Effector memory CD4-positive, alpha-beta T cell (primary cell): ENCODE results near the gene ST8SIA4.

Experiments used
- DNase-seq, 3 donors: peaks; one replicate each; pipeline ENCODE4 v3.0.0-alpha.2; 2020
- H3K27ac ChIP-seq: 2 replicates; pipeline ENCODE4 v1.7.0; 2013; ENCODE audit warnings: mild to moderate bottlenecking, low read length, moderate library complexity; ENCODE audit not compliant: insufficient read depth, poor library complexity, severe bottlenecking
- H3K27me3 ChIP-seq: replicated peaks from 2 replicates; pipeline ENCODE4 v1.7.0; 2013; ENCODE audit warnings: mild to moderate bottlenecking, low read length; ENCODE audit not compliant: insufficient read depth, control insufficient read depth, poor library complexity, severe bottlenecking
- H3K36me3 ChIP-seq: 2 replicates; pipeline ENCODE4 v1.7.0; 2013; ENCODE audit warnings: mild to moderate bottlenecking, low read length, moderate library complexity; ENCODE audit not compliant: control insufficient read depth, insufficient read depth
- H3K4me1 ChIP-seq: 2 replicates; pipeline ENCODE4 v1.7.0; 2013; ENCODE audit warnings: low read length, mild to moderate bottlenecking; ENCODE audit not compliant: control insufficient read depth, insufficient read depth, poor library complexity, severe bottlenecking
- H3K4me3 ChIP-seq: 2 replicates; pipeline ENCODE4 v1.7.0; 2013; ENCODE audit warnings: low read length, low read depth, mild to moderate bottlenecking; ENCODE audit not compliant: insufficient read depth, poor library complexity, severe bottlenecking
- H3K9me3 ChIP-seq: 2 replicates; pipeline ENCODE4 v1.7.0; 2013; ENCODE audit warnings: mild to moderate bottlenecking, low read length, moderate library complexity; ENCODE audit not compliant: control insufficient read depth

Gene ST8SIA4

DNA sequence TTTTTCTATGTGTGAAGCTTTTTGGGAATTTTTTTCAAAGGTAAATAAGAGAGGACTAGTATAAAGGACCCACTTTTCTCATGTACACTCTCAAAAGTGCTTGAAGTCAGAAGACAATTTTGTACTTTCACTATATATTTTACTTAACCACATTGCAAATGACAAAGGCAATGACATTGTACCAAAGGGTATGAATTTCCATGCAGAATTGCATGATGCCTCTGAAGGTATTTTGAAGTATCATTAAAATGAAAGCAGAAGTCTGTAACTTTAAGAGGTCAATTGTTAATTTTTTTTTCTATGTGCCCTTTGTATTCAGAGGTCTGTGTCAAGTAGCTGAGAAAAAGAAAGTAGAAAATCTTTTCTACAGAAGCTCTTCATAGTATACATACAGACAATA lies 84.7 kb downstream of the ST8SIA4 start:
- Histone ChIP-seq H3K4me1 (no peaks in the 10 kb centered on the region), H3K4me3 (no peak overlapping the region), H3K27me3 (no peaks in the 10 kb centered on the region), H3K36me3 (no peaks in the 10 kb centered on the region), H3K27ac (no peak overlapping the region), H3K9me3 (no peaks in the 10 kb centered on the region)
- no peak for DNase-seq

GRCh38 chr5:100803397-100803796 lies 99.7 kb downstream of the ST8SIA4 start:
- H3K27me3 ChIP-seq, result no peaks in the 10 kb centered on the region
- DNase-seq, result no peak
- H3K4me1 ChIP-seq, result no peaks in the 10 kb centered on the region
- H3K4me3 ChIP-seq, result no peak overlapping the region
- H3K9me3 ChIP-seq, result no peaks in the 10 kb centered on the region
- H3K27ac ChIP-seq, result no peak overlapping the region
- H3K36me3 ChIP-seq, result no peaks in the 10 kb centered on the region

- H3K4me3 ChIP-seq, result no peak overlapping the region
- no peak for DNase-seq
- no peak overlapping the region for H3K27ac ChIP-seq
- no peaks in the 10 kb centered on the region for H3K4me1 ChIP-seq
- no peaks in the 10 kb centered on the region for H3K36me3 ChIP-seq
- no peaks in the 10 kb centered on the region for H3K27me3 ChIP-seq
- H3K9me3 ChIP-seq, result no peaks in the 10 kb centered on the region
Measured at GRCh38 chr5:100802208-100802607, 100.9 kb downstream of the ST8SIA4 start.

DNA sequence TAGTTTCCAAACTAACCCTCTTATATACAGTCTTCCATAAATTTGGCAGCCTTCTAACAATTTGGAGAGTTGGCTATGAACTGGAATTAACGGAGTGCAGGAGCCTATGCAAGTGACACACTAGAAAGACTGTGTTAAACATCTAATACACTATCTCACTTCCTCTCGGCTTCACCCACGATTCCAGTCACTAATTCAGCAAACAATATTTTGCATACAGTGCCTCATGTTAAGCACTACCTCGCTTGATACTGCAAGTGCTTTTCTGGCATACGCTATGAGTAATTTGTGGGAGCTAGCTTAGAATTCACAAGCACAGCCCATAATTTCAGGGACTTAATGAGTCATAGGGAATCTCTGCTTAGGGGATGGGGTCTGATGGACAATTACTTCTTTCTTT lies 102.5 kb downstream of the ST8SIA4 start:
- no peak overlapping the region for H3K27ac ChIP-seq
- no peaks in the 10 kb centered on the region for H3K36me3 ChIP-seq
- H3K9me3 ChIP-seq, result no peaks in the 10 kb centered on the region
- no peaks in the 10 kb centered on the region for H3K4me1 ChIP-seq
- no peak overlapping the region for H3K4me3 ChIP-seq
- H3K27me3 ChIP-seq, result no peaks in the 10 kb centered on the region
- no peak for DNase-seq

DNA sequence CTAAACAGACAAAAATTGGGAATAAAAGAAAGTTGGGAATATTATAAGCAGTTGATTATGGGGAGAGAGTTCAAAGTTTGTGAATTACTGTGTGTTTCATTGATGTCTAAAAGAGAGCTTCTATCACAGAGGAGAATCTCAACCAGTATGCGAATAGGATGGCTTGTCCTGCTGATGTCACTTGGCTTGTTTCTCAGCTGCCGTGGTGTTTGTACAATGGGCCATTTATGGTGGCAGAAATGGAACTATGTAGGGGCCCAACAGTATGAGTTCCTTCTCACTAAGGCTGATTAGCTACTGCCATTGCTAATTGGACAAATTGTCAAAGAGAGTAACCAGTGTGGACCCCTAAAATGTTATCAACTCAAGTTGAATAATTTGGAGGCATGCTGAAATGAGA lies 103.9 kb downstream of the ST8SIA4 start:
- Histone ChIP-seq H3K4me3 (no peak overlapping the region), H3K4me1 (no peaks in the 10 kb centered on the region), H3K27ac (no peak overlapping the region), H3K27me3 (no peaks in the 10 kb centered on the region), H3K36me3 (no peaks in the 10 kb centered on the region), H3K9me3 (no peaks in the 10 kb centered on the region)
- DNase-seq, result no peak

- no peak overlapping the region for H3K27ac ChIP-seq
Measured at GRCh38 chr5:100797861-100798260, 105.2 kb downstream of the ST8SIA4 start.

DNA sequence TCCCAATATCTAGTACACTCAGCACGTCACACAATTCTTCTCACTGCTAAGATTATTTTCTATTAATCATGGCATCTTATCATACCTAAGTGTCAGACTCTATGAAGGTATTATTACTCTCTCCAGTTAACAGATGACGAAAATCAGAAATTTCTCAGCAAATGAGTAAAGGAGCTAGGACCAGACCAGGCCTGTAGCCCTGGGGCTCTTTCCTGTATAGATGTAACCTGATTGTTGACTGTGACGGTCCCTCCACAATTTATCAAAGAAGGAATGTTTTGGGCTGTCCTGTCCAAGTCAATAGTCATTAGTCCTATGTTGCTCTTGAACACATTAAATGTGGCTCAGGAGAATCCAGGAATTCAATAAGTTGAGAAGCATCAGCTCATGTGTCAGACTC lies 106.2 kb downstream of the ST8SIA4 start:
- no peak overlapping the region for H3K4me3 ChIP-seq
- DNase-seq, result no peak
- no peaks in the 10 kb centered on the region for H3K36me3 ChIP-seq
- H3K9me3 ChIP-seq, result no peaks in the 10 kb centered on the region
- H3K27me3 ChIP-seq, result no peaks in the 10 kb centered on the region
- no peaks in the 10 kb centered on the region for H3K4me1 ChIP-seq
- H3K27ac ChIP-seq, result no peak overlapping the region

More at GRCh38 chr5:100797861-100798260, 105.2 kb downstream of the ST8SIA4 start:
- no peak for DNase-seq
- Histone ChIP-seq H3K36me3 (no peaks in the 10 kb centered on the region), H3K4me1 (no peaks in the 10 kb centered on the region), H3K9me3 (no peaks in the 10 kb centered on the region), H3K27me3 (no peaks in the 10 kb centered on the region), H3K4me3 (no peak overlapping the region)

DNA sequence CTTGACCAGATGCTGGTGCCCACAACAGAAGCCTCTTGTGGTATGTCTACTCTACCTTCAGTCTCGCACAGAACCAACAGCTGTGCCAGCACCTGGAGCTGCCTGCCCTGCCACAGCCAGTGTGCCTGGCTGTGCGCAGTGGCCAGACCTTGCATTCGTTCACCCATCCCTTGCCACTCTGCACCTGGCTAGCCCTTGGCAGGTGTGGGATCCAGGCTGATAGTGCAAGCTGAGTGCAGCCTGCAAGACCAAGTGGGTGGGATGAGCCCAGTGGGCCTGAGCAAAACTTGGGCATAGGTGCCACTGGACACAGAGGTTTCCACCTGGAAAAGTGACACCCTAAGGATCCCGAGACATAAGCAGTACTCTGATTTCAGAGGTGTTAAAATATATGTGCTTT lies 108.2 kb downstream of the ST8SIA4 start:
- DNase-seq, result no peak
- Histone ChIP-seq H3K27me3 (no peaks in the 10 kb centered on the region), H3K4me3 (no peak overlapping the region), H3K27ac (no peak overlapping the region), H3K9me3 (no peaks in the 10 kb centered on the region), H3K36me3 (no peaks in the 10 kb centered on the region), H3K4me1 (no peaks in the 10 kb centered on the region)

DNA sequence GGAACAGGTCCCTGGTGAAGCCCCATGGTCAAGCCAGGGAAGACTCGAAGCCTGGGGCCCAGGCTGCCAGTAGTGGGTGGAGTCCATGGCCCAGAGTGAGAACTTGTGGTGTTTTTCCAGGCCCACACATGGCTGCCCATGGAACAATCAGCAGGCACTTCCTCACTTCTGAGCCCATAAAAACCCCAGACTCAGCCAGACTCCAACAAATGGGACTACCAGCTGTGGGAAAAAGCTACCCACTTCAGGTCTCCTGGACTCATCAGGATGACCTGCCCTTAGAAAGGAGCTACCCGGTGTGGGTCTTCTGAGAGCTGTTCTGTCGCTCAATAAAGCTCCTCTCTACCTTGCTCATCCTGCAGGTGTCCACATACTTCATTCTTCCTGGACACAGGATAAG lies 108.9 kb downstream of the ST8SIA4 start:
- DNase-seq, result no peak
- Histone ChIP-seq H3K36me3 (no peaks in the 10 kb centered on the region), H3K9me3 (no peaks in the 10 kb centered on the region), H3K4me1 (no peaks in the 10 kb centered on the region), H3K4me3 (no peak overlapping the region), H3K27me3 (no peaks in the 10 kb centered on the region), H3K27ac (no peak overlapping the region)

GRCh38 chr5:100792781-100793180 lies 110.3 kb downstream of the ST8SIA4 start:
- Histone ChIP-seq H3K4me1 (no peaks in the 10 kb centered on the region), H3K36me3 (no peaks in the 10 kb centered on the region), H3K27me3 (no peaks in the 10 kb centered on the region), H3K9me3 (no peaks in the 10 kb centered on the region), H3K4me3 (no peak overlapping the region), H3K27ac (no peak overlapping the region)
- no peak for DNase-seq

DNA sequence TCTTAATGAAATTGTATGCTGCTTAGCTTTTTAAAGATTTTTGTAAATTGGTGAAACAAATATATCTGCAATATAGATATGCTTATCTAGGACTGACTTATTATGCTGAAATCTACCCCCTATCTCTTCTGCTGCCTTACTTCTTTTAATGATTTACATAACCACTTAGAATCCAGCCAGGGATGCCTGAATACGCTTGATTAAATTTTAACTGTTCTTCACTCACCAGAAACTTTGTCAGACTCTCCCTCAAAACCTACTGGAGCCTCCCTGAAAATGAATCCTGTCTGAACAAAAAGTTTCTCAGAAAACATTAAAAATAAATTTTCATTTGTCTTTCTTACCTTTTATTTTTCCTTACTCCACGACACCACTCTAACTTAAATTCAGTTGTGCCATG lies 111.7 kb downstream of the ST8SIA4 start:
- Histone ChIP-seq H3K27me3 (no peaks in the 10 kb centered on the region), H3K9me3 (no peaks in the 10 kb centered on the region), H3K27ac (no peak overlapping the region), H3K36me3 (no peaks in the 10 kb centered on the region), H3K4me1 (no peaks in the 10 kb centered on the region), H3K4me3 (no peak overlapping the region)
- DNase-seq, result no peak
